ENCODE measurements around the gene PMEPA1.
"Not testable (repeated sequence)": the region's sequence is repeated elsewhere in the genome, so short reads cannot be mapped to it uniquely, and the experiment has no call there.

DNA sequence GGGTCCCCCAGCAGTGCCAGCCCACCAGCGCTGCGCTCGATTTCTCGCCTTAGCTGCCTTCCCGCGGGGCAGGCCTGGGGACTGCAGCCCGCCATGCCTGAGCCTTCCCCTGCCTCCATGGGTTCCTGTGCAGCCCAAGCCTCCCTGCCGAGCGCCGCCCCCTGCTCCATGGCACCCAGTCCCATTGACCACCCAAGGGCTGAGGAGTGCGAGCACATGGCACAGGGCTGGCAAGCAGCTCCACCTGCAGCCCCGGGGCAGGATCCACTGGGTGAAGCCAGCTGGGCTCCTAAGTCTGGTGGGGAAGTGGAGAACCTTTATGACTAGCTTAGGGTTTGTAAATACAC, 80.9 kb downstream of the PMEPA1 start:
- TF ChIP-seq, protein P1, sequence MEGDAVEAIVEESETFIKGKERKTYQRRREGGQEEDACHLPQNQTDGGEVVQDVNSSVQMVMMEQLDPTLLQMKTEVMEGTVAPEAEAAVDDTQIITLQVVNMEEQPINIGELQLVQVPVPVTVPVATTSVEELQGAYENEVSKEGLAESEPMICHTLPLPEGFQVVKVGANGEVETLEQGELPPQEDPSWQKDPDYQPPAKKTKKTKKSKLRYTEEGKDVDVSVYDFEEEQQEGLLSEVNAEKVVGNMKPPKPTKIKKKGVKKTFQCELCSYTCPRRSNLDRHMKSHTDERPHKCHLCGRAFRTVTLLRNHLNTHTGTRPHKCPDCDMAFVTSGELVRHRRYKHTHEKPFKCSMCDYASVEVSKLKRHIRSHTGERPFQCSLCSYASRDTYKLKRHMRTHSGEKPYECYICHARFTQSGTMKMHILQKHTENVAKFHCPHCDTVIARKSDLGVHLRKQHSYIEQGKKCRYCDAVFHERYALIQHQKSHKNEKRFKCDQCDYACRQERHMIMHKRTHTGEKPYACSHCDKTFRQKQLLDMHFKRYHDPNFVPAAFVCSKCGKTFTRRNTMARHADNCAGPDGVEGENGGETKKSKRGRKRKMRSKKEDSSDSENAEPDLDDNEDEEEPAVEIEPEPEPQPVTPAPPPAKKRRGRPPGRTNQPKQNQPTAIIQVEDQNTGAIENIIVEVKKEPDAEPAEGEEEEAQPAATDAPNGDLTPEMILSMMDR (conservative IDR thresholded peaks at IDR 0.05 in 1 of 2, IDR thresholded peaks at IDR 0.05 in 1 of 2; ENCODE audit: extremely low read depth in 1 of 2, insufficient read depth in 1 of 2, low read depth in 1 of 2, low read length in 2 of 2), result not testable (repeated sequence)
- TF ChIP-seq EZH2 (IDR thresholded peaks at IDR 0.05; ENCODE audit: borderline replicate concordance, low read length), result not testable (repeated sequence)
